ENCODE results near the gene NELFB.

NELFB gene

DNA sequence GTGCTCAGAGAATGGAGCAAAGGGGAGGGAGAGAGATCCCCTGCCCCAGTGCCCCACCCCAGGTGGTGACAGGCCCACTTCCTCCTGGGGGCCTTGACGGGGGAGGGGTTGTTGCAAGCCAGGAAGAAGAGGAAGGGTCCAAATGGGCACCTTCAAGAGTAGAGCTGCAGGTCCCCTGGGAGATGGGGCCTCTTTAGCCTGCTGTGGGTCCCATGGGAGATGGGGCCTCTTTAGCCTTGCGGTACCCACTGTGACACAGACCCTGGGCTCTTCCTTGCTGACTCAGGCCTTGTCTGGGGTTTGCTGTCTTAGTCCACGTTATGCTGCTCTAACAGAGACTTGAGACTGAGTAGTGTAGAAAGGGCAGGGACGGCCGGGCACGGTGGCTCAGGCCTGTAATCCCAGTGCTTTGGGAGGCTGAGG lies 12.8 kb downstream of the NELFB start:
- Histone ChIP-seq H3K9ac (ENCODE audit: low read depth, low read length) (no peak overlapping the region), H3K27me3 (ENCODE audit: insufficient read depth, low read length) (no peaks in the 10 kb centered on the region), H3K9me3 (ENCODE audit: insufficient read depth, low read depth, low read length) (no peaks in the 10 kb centered on the region), H3K27ac (ENCODE audit: low read depth, low read length) (no peak overlapping the region), H3K4me1 (ENCODE audit: insufficient read depth, low read length) (no peaks in the 10 kb centered on the region), H3K4me3 (ENCODE audit: low read length) (no peak overlapping the region), H3K36me3 (ENCODE audit: insufficient read depth, low read length) (peaks cover 65% of the 10 kb centered on the region)
- WGBS: 93% methylated on average over 6 of the region's 6 CpGs

DNA sequence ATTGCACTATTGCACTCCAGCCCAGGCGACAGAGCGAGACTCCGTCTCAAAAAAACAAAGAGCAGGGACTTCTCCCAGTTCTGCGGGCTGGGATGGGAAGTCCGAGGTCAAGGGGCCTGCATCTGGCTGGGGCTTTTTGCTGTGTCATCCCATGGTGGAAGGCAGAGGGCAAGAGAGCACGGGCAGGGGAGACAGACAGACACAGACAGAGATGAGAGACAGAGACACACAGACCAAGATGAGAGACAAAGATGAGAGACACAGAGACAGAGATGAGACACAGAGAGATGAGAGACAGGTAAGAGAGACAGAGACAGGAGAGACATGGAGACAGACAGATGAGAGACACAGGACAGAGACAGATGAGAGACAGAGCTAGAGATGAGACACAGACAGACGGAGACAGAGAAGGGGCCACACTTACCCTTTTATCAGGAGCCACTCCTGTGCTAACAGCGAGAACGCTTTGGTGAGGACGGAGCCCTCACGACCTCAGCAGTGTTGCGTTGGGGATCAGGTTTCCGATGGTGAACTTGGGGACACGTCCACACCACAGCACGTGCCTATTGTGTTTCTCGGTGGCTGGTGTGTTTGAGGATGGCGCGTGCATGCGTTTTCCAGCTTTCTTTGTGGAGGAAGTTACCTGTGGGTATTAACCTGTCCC lies 13.5 kb downstream of the NELFB start:
- no peaks in the 10 kb centered on the region for H3K4me1 ChIP-seq (ENCODE audit: insufficient read depth, low read length)
- H3K9ac ChIP-seq (ENCODE audit: low read depth, low read length): no peak overlapping the region
- no peaks in the 10 kb centered on the region for H3K9me3 ChIP-seq (ENCODE audit: insufficient read depth, low read depth, low read length)
- WGBS: 90% methylated on average over 19 of the region's 19 CpGs
- no peak overlapping the region for H3K4me3 ChIP-seq (ENCODE audit: low read length)
- no peaks in the 10 kb centered on the region for H3K27me3 ChIP-seq (ENCODE audit: insufficient read depth, low read length)
- peaks cover 60% of the 10 kb centered on the region for H3K36me3 ChIP-seq (ENCODE audit: insufficient read depth, low read length)
- H3K27ac ChIP-seq (ENCODE audit: low read depth, low read length): no peak overlapping the region

GRCh38 chr9:137269231-137269772 lies 14.2 kb downstream of the NELFB start:
- Histone ChIP-seq H3K4me1 (ENCODE audit: insufficient read depth, low read length) (no peaks in the 10 kb centered on the region), H3K9ac (ENCODE audit: low read depth, low read length) (no peak overlapping the region), H3K9me3 (ENCODE audit: insufficient read depth, low read depth, low read length) (no peaks in the 10 kb centered on the region), H3K27ac (ENCODE audit: low read depth, low read length) (no peak overlapping the region), H3K4me3 (ENCODE audit: low read length) (no peak overlapping the region), H3K27me3 (ENCODE audit: insufficient read depth, low read length) (no peaks in the 10 kb centered on the region), H3K36me3 (ENCODE audit: insufficient read depth, low read length) (peaks cover 54% of the 10 kb centered on the region)
- 98% methylated on average over 17 of the region's 17 CpGs for WGBS

DNA sequence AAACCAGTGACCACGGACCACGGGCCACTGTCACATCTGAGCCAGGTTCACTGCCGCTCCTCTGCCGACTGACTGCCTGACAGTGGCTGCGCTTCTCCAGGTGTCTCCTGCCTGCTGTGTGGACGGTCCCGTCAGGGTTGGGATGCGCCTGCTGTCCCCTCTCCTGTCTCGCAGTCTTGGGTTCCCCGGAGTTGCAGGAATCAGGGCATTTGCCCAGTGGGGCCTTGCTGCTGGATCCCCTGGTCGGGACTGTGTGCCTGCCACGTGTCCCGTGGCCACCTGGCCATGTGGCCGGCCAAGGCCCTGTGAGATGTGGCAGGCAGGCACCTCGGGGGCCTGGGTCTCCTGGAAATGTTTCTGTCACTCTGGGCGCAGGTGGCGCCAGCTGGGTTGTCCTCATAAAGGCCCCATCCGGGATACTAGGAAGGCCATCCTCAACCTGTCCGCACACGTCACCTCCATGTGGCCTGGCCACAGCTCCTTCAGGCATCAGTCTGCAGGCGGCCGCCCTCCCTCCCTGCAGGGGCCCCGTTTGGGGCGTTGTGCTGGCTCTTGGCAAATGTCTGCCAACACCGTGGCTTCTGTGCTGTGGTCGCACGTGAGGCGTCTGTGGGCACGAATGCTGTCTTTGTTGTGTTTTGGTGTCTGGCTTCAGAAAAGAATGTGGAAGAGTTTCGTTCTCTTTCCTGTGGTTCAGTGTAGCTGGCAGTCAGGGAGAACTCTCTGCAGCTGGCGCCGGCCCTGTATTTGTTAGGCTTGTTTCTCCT lies 16.0 kb downstream of the NELFB start:
- no peak overlapping the region for H3K27ac ChIP-seq (ENCODE audit: low read depth, low read length)
- peaks cover 5% of the 10 kb centered on the region for H3K4me1 ChIP-seq (ENCODE audit: insufficient read depth, low read length)
- H3K27me3 ChIP-seq (ENCODE audit: insufficient read depth, low read length): no peaks in the 10 kb centered on the region
- H3K9ac ChIP-seq (ENCODE audit: low read depth, low read length): no peak overlapping the region
- H3K9me3 ChIP-seq (ENCODE audit: insufficient read depth, low read depth, low read length): no peaks in the 10 kb centered on the region
- 94% methylated on average over 32 of the region's 32 CpGs for WGBS
- peaks cover 44% of the 10 kb centered on the region for H3K36me3 ChIP-seq (ENCODE audit: insufficient read depth, low read length)
- H3K4me3 ChIP-seq (ENCODE audit: low read length): no peak overlapping the region

DNA sequence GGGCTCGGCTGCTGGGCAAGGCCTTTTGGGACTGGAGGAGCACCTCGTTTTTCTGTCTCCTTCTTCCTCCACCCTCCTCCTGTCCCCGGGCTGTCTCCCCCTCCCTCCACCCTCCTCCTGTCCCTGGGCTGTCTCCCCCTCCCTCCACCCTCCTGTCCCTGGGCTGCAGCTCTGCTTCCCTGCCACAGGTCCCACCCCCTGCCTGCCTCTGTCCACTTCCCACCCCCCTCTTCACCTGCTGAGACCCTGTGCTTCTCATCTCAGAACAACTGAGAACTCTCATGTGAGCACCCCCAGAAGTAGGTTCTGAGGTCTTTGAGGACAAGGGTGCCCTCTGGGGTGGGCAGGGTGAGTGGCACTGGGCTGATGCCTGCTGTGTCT lies 16.6 kb downstream of the NELFB start:
- Histone ChIP-seq H3K36me3 (ENCODE audit: insufficient read depth, low read length) (peaks cover 41% of the 10 kb centered on the region), H3K27me3 (ENCODE audit: insufficient read depth, low read length) (no peaks in the 10 kb centered on the region), H3K4me3 (ENCODE audit: low read length) (no peak overlapping the region), H3K9me3 (ENCODE audit: insufficient read depth, low read depth, low read length) (no peaks in the 10 kb centered on the region), H3K4me1 (ENCODE audit: insufficient read depth, low read length) (peaks cover 11% of the 10 kb centered on the region), H3K27ac (ENCODE audit: low read depth, low read length) (no peak overlapping the region), H3K9ac (ENCODE audit: low read depth, low read length) (no peak overlapping the region)
- WGBS: 76% methylated on average over 3 of the region's 3 CpGs

GRCh38 chr9:137272241-137273094 lies 17.3 kb downstream of the NELFB start:
- no peak overlapping the region for H3K4me3 ChIP-seq (ENCODE audit: low read length)
- no peak overlapping the region for H3K27ac ChIP-seq (ENCODE audit: low read depth, low read length)
- no peak overlapping the region for H3K9ac ChIP-seq (ENCODE audit: low read depth, low read length)
- peaks cover 19% of the 10 kb centered on the region for H3K4me1 ChIP-seq (ENCODE audit: insufficient read depth, low read length)
- H3K9me3 ChIP-seq (ENCODE audit: insufficient read depth, low read depth, low read length): no peaks in the 10 kb centered on the region
- peaks cover 34% of the 10 kb centered on the region for H3K36me3 ChIP-seq (ENCODE audit: insufficient read depth, low read length)
- H3K27me3 ChIP-seq (ENCODE audit: insufficient read depth, low read length): no peaks in the 10 kb centered on the region
- WGBS: 92% methylated on average over 39 of the region's 39 CpGs

DNA sequence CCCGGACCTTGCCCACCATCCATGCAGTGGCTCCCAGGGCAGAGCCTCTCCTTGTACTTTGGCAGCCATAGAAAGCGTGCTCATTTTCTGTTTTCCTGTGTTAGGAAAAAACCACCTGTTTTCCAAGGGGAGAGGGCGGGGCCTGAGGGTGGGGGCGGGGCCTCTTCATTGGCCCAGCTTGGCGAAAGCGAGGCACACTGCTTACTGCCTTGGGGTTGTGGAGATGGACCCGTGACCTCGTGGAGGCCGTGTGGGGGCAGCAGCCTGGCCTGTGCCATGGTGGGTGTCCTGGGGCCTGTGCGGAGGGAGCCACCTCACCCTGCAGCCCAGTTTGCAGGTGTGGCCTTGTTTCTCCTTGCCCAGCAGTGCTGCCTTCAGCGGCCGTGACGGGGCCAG lies 18.0 kb downstream of the NELFB start:
- peaks cover 19% of the 10 kb centered on the region for H3K4me1 ChIP-seq (ENCODE audit: insufficient read depth, low read length)
- no peak overlapping the region for H3K27ac ChIP-seq (ENCODE audit: low read depth, low read length)
- no peaks in the 10 kb centered on the region for H3K9me3 ChIP-seq (ENCODE audit: insufficient read depth, low read depth, low read length)
- no peak overlapping the region for H3K9ac ChIP-seq (ENCODE audit: low read depth, low read length)
- WGBS: 88% methylated on average over 13 of the region's 13 CpGs
- H3K27me3 ChIP-seq (ENCODE audit: insufficient read depth, low read length): no peaks in the 10 kb centered on the region
- H3K4me3 ChIP-seq (ENCODE audit: low read length): no peak overlapping the region
- H3K36me3 ChIP-seq (ENCODE audit: insufficient read depth, low read length): peaks cover 29% of the 10 kb centered on the region

DNA sequence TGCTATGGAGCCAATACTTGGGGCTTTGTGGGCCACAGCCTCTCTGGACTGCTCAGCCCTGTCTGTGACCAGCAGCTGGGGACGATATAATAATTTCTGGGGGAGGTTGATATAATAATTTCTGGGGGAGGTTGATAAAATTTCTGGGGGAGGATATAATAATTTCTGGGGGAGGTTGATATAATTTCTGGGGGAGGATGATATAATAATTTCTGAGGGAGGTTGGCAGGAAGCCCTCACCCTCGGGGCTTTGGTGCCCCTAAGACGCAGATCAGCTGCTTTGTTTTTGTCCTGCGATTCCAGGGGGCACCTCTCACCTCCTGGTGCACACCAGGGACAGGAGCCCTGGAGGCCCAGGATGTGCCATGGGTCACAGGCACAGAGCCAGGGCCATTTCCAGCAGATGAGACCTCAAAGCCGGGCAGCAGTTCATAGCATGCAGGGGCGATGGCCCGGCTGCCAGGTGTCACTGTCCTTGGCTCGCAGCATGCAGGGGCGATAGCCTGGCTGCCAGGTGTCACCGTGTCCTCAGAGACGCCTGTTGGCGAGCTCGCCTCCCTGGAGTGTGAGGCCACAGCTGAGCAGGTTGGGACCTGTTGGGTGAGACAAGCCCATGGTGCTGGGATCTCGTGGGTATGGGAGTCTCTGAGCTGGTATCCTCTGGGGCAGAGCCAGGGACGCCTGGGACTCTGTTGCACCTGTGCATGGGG lies 18.6 kb downstream of the NELFB start:
- H3K27ac ChIP-seq (ENCODE audit: low read depth, low read length): no peak overlapping the region
- H3K27me3 ChIP-seq (ENCODE audit: insufficient read depth, low read length): no peaks in the 10 kb centered on the region
- H3K9me3 ChIP-seq (ENCODE audit: insufficient read depth, low read depth, low read length): no peaks in the 10 kb centered on the region
- 90% methylated on average over 15 of the region's 15 CpGs for WGBS
- peaks cover 19% of the 10 kb centered on the region for H3K4me1 ChIP-seq (ENCODE audit: insufficient read depth, low read length)
- H3K36me3 ChIP-seq (ENCODE audit: insufficient read depth, low read length): peaks cover 24% of the 10 kb centered on the region
- no peak overlapping the region for H3K9ac ChIP-seq (ENCODE audit: low read depth, low read length)
- H3K4me3 ChIP-seq (ENCODE audit: low read length): no peak overlapping the region

GRCh38 chr9:137275203-137275587 lies 20.1 kb downstream of the NELFB start:
- Histone ChIP-seq H3K36me3 (ENCODE audit: insufficient read depth, low read length) (peaks cover 11% of the 10 kb centered on the region), H3K27me3 (ENCODE audit: insufficient read depth, low read length) (no peaks in the 10 kb centered on the region), H3K4me3 (ENCODE audit: low read length) (no peak overlapping the region), H3K4me1 (ENCODE audit: insufficient read depth, low read length) (peaks cover 19% of the 10 kb centered on the region), H3K27ac (ENCODE audit: low read depth, low read length) (no peak overlapping the region), H3K9me3 (ENCODE audit: insufficient read depth, low read depth, low read length) (no peaks in the 10 kb centered on the region), H3K9ac (ENCODE audit: low read depth, low read length) (no peak overlapping the region)
- 94% methylated on average over 10 of the region's 10 CpGs for whole genome bisulfite sequencing

GRCh38 chr9:137275588-137276472 lies 20.7 kb downstream of the NELFB start:
- Histone ChIP-seq H3K4me1 (ENCODE audit: insufficient read depth, low read length) (peaks cover 19% of the 10 kb centered on the region), H3K27ac (ENCODE audit: low read depth, low read length) (peak overlapping the region; percentile 89), H3K36me3 (ENCODE audit: insufficient read depth, low read length) (peaks cover 10% of the 10 kb centered on the region), H3K9me3 (ENCODE audit: insufficient read depth, low read depth, low read length) (no peaks in the 10 kb centered on the region), H3K27me3 (ENCODE audit: insufficient read depth, low read length) (no peaks in the 10 kb centered on the region), H3K9ac (ENCODE audit: low read depth, low read length) (peak overlapping the region; percentile 76; the same call in 1 of the 2 replicates), H3K4me3 (ENCODE audit: low read length) (no peak overlapping the region)
- 90% methylated on average over 24 of the region's 24 CpGs for WGBS

All from HUES64 (cell line).